C1 segment of cervical spinal cord (tissue), 14 donors: ENCODE results near the gene TMTC2.

Experiments
- DNase-seq, 14 donors: peaks; one replicate each; lab custom pipeline; 2025; lab: John Stamatoyannopoulos, UW

The TMTC2 gene

GRCh38 chr12:82880442-82880901, 193.8 kb downstream of the TMTC2 start:
- no peak for DNase-seq

- DNase-seq: no peak
Measured at GRCh38 chr12:82883394-82884355, 197.0 kb downstream of the TMTC2 start.

GRCh38 chr12:82886671-82887340, 200.1 kb downstream of the TMTC2 start:
- no peak for DNase-seq

- no peak for DNase-seq
Measured at GRCh38 chr12:82893896-82894295, 207.2 kb downstream of the TMTC2 start.

GRCh38 chr12:82896277-82896676, 209.6 kb downstream of the TMTC2 start:
- no peak for DNase-seq

GRCh38 chr12:82896979-82897378, 210.3 kb downstream of the TMTC2 start:
- no peak for DNase-seq

- DNase-seq: no peak
Measured at GRCh38 chr12:82898441-82898840, 211.7 kb downstream of the TMTC2 start.

- no peak for DNase-seq
Measured at GRCh38 chr12:82904219-82904790, 217.6 kb downstream of the TMTC2 start.

GRCh38 chr12:82910246-82910893, 223.7 kb downstream of the TMTC2 start:
- DNase-seq: peak in 1 of 14 donors; percentile 45

GRCh38 chr12:82912406-82912805, 225.7 kb downstream of the TMTC2 start:
- no peak for DNase-seq

GRCh38 chr12:82919388-82920054, 232.8 kb downstream of the TMTC2 start:
- no peak for DNase-seq

- no peak for DNase-seq
Measured at GRCh38 chr12:82923935-82924334, 237.2 kb downstream of the TMTC2 start.

GRCh38 chr12:82926630-82927029, 239.9 kb downstream of the TMTC2 start:
- DNase-seq: no peak

- no peak for DNase-seq
Measured at GRCh38 chr12:82930301-82930700, 243.6 kb downstream of the TMTC2 start.

GRCh38 chr12:82931349-82932116, 244.8 kb downstream of the TMTC2 start:
- no peak for DNase-seq

- DNase-seq: no peak
Measured at GRCh38 chr12:82937151-82937550, 250.4 kb downstream of the TMTC2 start.

- no peak for DNase-seq
Measured at GRCh38 chr12:82942521-82942920, 255.8 kb downstream of the TMTC2 start.

- DNase-seq: no peak
Measured at GRCh38 chr12:82942991-82943401, 256.3 kb downstream of the TMTC2 start.

- DNase-seq: no peak
Measured at GRCh38 chr12:82948491-82948890, 261.8 kb downstream of the TMTC2 start.

GRCh38 chr12:82950356-82950755, 263.6 kb downstream of the TMTC2 start:
- no peak for DNase-seq
